OCI-LY3 (cell line): ENCODE measurements around the gene RHBDD1.

ENCODE experiments used
- EZH2phosphoT487 ChIP-seq: fragments of 200-600 bp; shearing (Covaris generic); IDR thresholded peaks from 2 replicates; pipeline ENCODE4 v1.6.1; 2018; ENCODE audit warnings: antibody characterized with exemption, mixed run types, low read depth
- TF ChIP-seq, protein P1 (sequence below): fragments of 200-600, 300-600 bp; sonication (generic); IDR thresholded peaks from 2 replicates; pipeline ENCODE4 v1.5.1; 2014; ENCODE audit warnings: antibody characterized with exemption, low read length, low read depth

DNA sequence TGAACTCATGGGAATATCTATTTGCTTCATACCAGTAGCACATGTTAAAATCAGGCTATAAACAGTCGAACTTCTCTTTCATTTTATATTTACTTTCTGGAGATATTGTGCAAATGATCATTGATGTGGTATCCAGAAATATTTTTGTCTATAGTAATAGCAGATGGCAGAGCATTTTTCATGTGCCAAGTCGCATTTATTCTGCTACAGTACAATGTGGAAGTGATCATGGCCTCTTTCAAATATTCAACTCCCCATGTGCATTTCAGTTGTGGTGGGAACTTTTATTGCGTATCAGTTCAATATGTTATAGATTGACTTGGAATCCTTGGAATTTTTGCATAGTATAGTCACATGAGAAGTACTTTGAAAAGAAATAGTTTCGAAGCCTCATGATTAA, 57.4 kb downstream of the RHBDD1 start:
- TF ChIP-seq, protein P1, sequence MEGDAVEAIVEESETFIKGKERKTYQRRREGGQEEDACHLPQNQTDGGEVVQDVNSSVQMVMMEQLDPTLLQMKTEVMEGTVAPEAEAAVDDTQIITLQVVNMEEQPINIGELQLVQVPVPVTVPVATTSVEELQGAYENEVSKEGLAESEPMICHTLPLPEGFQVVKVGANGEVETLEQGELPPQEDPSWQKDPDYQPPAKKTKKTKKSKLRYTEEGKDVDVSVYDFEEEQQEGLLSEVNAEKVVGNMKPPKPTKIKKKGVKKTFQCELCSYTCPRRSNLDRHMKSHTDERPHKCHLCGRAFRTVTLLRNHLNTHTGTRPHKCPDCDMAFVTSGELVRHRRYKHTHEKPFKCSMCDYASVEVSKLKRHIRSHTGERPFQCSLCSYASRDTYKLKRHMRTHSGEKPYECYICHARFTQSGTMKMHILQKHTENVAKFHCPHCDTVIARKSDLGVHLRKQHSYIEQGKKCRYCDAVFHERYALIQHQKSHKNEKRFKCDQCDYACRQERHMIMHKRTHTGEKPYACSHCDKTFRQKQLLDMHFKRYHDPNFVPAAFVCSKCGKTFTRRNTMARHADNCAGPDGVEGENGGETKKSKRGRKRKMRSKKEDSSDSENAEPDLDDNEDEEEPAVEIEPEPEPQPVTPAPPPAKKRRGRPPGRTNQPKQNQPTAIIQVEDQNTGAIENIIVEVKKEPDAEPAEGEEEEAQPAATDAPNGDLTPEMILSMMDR: no peak
- no peak for TF ChIP-seq EZH2phosphoT487
